IPS DF 4.7 (cell line): ENCODE results near the gene JMJD1C.
"Not testable (repeated sequence)": the region's sequence is repeated elsewhere in the genome, so short reads cannot be mapped to it uniquely, and the experiment has no call there.

ENCODE experiments used
- DNase-seq: peaks from one replicate; pipeline ENCODE4 v3.0.0-alpha.2; 2013; ENCODE audit warnings: low spot score; ENCODE audit errors: extremely low read depth

The JMJD1C gene

DNA sequence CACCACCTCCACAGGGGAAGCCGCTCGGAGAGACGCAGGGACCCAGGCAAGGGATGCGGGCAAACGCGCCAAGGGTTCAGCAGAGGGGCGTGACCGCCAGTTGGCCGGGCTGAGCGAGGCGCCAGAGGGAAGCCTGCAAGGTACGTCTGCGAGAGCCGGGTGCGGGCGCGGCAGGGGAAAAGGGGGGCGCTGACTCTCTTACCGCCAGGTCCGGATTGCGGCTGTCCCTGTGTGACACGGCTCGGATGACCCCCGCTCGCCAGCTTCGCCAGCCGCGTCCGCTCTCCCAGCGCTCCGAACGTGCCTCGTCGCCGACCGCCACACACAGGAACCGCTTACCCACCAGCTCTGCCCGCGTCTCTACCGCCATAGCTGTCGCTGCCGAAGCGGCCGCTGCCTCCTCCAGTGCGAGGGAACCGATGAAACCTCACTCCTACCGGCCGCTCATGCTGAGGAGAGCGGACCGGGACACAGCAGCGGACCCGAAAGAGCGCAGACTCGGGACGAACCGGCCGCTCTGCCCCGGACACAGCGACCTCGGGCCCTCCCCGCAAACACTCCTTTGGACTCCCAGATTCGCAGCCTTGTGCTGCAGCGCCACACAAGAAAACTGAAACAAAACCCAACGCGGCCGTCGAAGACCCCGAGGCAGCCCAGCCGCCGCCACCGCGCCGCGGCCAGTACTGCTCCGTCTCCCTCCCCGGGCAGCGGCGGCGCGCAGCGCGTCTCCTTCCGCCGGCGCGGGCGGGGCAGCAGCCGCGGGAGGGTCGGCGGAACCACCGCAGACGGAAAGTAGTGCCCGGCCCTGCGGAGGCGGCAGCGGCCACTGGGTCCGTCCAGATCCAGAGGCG lies at the start of gene JMJD1C:
TSS of gene JMJD1C (minus strand) at position 685 of the 851 bp plus-strand sequence. CDS start at position 370, 315 bp downstream.
- peak; percentile 38 for DNase-seq

DNA sequence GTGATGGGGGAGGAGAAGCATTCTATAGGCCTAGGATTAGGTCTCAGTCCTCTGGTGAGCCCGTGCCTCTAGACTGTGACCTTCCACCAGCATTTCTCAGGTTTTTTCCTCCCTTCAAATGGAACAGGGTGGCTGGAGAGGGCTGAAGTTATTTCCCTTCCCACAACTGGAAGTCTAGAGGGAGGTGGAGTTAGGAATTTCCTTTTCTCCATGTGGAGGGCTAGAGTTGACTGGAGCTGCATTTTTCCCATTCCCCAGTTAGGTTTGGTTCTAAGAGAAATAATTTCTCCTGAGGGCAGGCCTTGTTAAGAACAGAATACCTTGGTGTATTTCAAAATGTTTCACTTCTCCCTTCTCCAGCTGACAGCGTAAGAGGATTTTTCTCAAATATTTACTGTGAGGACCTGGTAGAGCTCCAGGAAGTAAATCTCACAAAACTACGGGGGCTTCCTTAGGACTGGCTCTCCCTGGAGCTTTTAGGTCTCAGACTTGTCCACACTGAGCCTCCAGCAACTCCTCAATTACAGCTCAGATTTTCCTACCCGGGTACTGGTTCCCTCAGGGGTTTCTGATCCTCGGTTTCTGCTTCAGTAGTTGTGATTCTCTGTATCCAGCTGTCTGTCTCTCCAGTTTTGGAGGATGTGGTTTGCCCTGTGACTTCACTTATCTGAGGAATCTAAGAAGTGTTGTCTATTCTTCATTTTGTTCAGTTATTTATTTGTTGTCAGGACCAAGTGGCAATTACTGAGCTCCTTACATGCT lies 49.4 kb upstream of the JMJD1C start:
- DNase-seq: no peak

DNA sequence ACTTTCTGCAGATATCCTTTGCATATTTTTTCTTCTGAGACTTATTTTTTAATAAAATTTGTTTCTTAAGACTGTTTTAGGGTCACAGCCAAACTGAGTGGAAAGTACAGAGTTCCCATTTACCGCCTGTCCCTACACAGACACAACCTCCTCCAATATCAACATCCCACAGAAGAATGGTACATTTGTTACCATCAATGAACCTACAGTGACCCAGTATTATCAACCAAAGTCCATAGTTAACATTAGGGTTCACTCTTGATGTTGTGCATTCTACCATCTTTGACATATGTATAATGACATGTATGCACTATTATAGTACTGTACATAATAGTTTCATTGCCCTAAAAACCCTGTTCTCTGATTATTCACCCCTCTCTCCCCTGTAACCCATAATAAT lies 40.8 kb upstream of the JMJD1C start:
- DNase-seq: no peak

DNA sequence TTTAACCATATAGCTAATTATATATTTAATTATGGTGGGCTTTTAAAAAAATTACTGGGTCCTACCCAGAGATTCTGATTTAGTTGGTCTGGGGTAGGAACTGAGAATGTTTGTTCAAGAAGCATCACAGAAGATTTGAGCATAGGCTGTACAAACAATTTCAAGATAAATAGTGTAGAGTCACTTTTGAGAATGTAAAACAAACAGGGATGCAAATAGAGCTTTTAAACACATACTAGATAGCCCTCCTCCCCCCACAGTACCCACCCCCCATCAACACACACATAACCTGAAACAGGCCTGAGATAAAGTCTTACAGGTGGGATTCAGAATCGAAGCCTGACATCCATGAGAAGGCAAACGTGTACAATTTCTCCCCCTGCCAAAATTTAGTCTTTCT lies 39.8 kb upstream of the JMJD1C start:
- DNase-seq: no peak

- no peak for DNase-seq
Observed at GRCh38 chr10:63504145-63504881, 38.5 kb upstream of the JMJD1C start.

GRCh38 chr10:63503395-63503794 lies 37.6 kb upstream of the JMJD1C start:
- DNase-seq: no peak

DNA sequence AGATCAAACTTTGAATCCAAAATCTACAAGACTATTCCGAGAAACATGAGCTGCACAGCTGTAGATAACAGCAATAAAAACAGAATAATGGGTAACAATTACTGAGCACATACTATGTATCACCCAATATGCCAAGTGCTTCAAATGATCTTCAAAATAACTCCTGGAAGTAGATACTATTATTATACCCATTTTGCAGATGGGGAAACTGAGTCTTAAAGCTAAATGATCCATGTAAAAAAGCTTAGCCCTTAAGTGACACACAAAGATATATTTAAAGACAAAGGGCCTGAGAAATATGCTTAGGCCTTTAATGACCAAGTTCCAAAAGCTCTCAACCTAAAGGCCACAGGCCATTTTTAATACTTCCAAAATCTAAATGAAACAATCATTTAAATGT lies 37.1 kb upstream of the JMJD1C start:
- DNase-seq: no peak

DNA sequence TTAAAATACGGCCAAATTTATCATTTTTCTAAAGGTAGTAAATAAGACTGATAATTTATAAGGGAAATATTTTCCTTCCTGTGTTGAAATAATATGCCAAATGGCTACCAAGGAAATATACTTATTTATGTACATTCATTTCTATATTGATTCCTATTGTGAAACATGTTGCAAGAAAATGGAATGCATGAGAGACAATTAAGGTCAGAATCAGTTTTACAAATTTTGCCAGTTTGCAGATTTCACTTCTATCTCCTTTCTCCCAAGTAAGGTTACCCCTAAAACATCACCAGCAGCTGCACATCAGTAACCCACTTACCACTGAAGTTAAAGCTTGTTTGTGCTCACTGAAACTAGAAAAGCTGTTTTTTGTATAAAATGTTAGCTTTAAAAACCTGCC lies 36.2 kb upstream of the JMJD1C start:
- no peak for DNase-seq

- not testable (repeated sequence) for DNase-seq
Observed at GRCh38 chr10:63500551-63500950, 34.8 kb upstream of the JMJD1C start.

- DNase-seq: no peak
Observed at GRCh38 chr10:63498665-63499064, 32.9 kb upstream of the JMJD1C start.

DNA sequence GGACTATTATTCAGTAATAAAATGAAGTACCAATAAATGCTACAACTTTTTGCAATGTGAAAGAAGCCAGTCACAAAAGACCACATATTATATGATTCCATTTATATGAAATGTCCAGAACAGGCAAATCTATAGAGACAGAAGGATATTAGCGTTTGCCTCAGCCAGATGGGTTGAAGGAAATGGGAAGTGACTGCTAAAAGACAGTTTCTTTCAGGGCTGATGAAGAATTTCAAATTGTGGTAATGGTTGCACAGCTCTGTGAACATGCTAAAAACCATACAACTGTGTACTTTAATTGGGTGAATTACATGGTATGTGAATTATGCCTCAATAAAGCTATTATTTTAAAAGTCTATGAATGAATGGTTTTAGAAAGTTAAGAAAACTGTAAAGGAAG lies 31.5 kb upstream of the JMJD1C start:
- no peak for DNase-seq

DNA sequence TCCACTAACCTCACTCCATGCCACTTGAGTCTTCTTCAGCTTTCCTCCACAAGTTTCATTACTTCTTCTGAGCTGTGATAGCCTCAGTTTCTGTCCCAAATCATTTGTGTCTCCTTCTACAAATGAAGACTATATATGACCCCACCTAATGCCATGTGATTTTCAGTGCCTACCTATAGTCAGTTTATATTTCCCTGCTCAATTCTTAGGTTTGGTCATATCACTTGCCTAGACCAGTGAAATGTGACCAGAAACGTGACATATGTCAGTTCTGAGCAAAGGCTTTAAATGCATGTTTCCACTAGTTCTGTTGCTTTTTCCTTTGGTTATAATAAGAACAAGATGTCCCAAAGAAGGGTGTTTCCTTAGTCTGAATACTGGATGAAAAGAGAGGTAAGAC lies 30.8 kb upstream of the JMJD1C start:
- DNase-seq: no peak

DNA sequence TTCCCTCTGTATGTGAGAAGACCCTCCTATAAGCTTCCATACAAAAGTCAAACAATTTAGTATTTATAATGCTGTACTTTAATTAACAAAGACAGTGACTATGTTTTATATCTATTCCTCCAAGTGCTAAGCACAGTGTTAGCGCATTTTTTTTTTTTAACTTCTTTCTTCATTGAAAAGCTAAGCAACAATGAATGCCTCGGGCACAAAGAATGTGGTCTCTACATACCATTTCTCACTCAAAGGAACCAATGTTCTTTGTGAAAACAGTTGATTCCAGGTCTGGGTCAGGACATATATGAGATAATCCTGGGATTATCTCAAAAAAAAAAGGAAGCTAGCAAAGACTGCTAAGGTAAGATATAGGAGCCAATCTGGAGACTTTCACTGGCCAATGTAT lies 29.2 kb upstream of the JMJD1C start:
- DNase-seq: no peak

DNA sequence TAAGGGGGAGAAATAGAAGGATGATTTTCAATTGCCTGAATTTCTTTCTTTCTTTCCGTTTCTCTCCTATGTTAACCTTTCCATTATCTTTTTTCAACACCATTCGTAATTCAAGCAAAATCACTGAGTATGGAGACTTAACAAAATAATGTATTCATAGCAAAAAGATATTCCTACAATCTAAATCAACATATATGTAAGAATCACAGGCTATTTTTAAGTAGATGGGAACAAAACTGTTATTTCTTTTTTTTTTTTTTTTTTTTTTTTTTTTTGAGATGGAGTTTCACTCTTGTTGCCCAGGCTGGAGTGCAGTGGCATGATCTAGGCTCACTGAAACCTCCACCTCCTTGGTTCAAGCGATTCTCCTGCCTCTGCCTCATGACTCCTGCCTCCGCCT lies 27.2 kb upstream of the JMJD1C start:
- no peak for DNase-seq

DNA sequence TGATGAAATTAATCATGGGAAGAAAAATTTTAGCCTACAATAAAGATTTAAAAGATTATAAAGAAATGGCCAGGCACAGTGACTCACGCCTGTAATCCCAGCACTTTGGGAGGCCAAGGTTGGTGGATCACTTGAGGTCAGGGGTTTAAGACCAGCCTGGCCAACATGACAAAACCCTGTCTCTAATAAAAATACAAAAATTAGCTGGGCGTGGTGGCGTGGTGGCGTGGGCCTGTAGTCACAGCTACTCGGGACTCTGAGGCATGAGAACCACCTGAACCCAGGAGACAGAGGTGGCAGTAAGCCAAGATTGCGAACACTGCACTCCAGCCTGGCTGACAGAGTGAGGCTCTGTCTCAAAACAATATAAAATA lies 26.5 kb upstream of the JMJD1C start:
- not testable (repeated sequence) for DNase-seq

DNA sequence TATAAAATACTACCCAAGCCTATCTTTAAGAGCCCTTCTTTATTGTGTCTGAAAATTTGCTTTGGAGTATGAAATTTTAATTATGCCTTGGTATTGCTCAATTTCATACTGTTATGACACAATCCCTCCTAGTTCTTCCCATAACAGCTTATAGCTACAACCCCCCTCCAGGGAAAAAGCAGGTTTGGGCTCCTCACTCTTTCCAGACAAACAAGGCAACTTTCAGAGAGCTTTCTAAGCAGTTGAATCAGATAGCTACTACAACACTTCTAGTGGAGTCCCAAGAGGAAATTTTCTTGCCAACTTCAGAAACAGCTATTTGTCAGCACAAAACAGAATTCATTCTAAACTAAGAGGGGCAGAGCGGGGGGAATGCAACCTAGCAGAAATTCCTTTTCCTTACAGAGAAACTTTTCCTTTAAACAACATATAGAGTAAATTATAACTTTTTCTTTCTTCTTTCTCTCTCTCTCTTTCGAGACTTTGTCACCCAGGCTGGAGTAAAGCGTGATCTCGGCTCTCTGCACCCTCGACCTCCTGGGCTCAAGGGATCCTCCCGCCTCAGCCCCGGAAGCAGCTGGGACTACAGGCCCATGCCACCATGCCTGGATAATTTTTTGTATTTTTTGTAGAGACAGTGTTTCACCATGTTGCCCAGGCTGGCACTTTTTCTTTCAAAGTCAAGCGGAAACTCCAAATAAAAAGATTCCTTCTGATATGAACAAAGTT lies 26.0 kb upstream of the JMJD1C start:
- DNase-seq: no peak

DNA sequence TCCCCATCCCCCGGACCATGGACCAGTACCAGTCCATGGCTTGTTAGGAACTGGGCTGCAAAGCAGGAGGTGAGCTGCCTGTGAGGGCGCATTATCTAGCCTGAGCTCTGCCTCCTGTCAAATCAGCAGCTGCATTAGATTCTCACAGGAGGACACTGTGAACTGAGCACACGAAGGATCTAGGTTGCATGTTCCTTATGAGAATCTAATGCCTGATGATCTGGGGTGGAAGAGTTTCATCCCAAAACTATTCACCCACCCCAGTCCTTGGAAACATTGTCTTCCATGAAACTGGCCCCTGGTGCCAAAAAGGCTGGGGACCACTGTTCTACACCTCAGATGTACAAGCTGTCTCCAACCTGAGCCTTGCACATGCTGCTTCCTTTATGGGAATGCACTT lies 24.1 kb upstream of the JMJD1C start:
- DNase-seq: no peak

DNA sequence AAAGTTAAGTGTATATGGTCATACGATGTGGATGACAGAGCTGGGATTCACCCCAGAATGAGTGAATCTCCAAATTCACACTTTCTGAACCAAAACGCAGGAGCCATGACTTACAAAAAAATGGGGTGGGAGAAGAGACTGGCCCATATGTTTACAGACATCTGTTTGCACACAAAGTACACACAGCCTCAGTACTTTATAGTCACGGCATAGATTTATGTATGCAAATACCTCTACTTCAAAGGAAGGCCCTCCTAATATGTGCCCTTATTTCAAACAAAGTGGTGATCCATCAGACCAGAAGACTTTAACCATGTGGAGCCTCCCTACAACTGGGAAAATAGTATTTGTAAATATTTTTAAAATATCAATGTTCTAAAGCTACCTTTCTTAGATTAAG lies 22.2 kb upstream of the JMJD1C start:
- no peak for DNase-seq

DNA sequence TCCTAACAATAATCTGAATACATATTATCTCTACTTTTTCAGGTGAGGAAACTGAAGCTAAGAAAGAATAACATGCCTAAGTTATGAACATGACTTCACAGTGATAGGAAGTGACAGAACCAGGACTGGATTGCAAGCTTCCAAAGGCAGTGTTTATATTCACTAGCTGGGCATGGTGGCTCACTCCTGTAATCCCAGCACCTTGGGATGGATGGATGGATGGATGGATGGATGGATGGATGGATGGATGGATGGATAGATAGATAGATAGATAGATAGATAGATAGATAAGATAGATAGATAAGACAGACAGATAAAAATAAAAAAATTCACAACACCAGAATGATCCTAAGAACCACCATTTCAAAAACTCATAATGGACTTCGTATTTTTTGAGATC lies 18.2 kb upstream of the JMJD1C start:
- no peak for DNase-seq

GRCh38 chr10:63481815-63482421 lies 16.1 kb upstream of the JMJD1C start:
- DNase-seq: no peak

DNA sequence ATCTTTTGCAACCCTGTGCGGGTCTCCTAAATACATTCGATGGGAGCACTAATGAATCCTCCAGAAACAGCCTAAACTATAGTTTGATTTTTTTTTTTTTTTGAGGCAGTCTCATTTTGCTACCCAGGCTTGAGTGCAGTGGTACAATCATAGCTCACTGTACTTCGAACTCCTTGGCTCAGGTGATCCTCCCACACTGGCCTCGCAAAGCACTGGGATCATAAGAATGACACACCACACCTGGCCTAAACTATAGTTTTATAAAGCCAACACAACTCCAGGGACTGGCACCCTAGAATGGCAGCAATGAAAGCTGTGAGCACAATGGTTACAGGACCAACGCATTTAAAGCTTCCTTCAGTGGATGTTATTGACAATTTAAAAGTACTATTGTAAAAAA lies 14.5 kb upstream of the JMJD1C start:
- no peak for DNase-seq
